T-helper 2 cell treated with Interferon-gamma antibody and Interleukin-4, amounts not matched to agents 100 ng/mL and 5 ng/mL, for 36 hours (primary cell): ENCODE results near the gene DOK5. TPM values are rescaled to one million over a fixed set of nuclear protein-coding genes. Genes with fewer than 3 reads are reported as not detected.

Source experiments
- intact Hi-C: fragments of 100-400 bp; cut with micrococcal nuclease; formaldehyde crosslinking; loops from one replicate; pipeline ENCODE4 v1.15.1; 2023
- total RNA-seq: library from RNA; stranded (reverse); gene quantifications from 2 replicates; pipeline ENCODE4 v1.2.3, GENCODE V29; 2022

Gene DOK5
- total RNA-seq, 1 donor from 2014 or later: 0.14 TPM

GRCh38 chr20:54512694-54513093 lies 37.3 kb downstream of the DOK5 start:
- intact Hi-C loops: no loop called here

DNA sequence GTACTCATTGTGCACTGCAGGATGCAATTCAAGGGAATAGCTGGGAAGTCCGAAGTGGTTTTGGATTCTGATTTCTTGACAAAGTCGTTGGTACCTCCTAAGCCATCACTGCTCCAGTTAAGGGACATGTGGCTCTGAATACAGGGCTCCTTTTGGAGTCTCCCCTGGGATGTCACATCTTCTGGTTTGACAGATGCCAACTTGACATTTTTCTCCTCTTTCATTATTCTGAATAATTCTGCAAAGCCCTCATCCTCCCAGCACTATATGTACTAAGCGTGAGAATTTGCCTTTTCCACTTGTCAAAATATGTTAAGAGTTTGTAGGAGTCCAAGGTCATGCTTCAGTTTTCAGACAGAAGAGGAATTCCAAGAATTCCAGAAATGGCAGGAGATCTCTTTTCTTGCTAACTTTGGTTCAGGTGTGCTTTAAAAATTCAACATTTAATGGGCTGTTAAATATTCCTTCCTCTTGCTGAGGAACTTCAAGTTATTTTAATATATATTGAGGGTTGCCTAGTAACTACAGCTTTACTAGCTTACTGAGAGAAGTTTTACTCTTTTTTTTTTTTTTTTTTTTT lies 38.7 kb downstream of the DOK5 start:
- intact Hi-C loops: no loop called here

DNA sequence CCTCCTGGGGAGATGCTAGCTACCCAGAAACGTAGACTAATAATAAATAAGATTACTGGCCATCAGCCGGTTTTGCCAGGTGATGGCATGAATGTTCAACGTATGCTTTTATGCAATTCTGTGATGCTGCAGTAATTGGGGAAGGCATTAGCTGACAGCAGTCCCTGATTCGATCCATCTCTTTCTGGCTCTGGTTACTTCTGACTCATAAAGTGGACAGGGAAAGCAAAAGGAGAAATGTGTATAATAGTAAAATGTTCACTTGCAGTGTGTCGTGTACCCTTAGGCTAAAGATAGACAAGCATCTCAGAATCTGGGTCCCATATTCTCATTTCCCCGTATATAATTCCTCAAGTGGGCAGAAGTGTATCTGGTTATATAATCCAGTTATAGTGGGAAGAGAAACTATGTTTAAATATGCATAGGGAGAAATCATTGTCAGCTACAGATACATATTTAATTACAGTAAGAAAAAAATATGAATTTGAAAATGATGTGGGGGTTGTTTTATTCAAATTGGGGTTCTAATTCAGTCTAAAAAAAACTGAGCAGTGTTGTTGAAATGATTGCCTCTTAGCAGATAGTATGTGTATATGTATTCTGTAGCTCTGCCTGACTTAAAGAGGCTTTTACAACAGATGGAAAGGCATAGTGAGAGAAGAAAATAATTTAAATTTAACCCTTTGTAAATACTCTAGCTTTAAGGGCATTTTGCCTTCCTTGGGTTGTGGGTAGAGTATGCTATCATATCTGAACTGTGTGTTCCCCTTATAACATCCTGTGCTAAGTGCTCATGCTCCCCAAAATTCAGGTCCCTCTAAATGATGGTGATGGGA lies 40.6 kb downstream of the DOK5 start:
- intact Hi-C loops: no loop called here

- intact Hi-C loops: no loop called here
These were observed 42.0 kb downstream of the DOK5 start for GRCh38 chr20:54517241-54517975.

DNA sequence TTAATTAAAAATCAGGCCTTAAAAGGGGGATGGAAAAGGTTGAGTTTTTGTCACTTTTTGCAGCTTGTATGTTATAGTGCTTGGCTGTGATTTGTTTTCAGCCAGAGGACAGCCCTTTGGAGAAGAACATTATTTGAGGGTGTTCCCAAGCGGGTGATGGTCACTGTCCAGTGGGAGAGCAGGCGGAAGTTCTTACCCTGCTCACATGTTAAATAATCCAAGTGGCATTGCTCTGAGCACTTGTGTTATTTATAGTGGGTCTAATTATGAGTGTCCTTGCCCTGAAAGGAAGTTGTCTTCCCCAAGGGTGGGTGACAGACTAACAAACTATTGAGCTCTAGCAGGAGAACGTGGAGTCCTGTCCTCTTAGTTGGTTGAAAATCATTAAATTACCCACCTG lies 49.5 kb downstream of the DOK5 start:
- intact Hi-C loops: no loop called here

GRCh38 chr20:54525916-54526590 lies 50.7 kb downstream of the DOK5 start:
- intact Hi-C loops: no loop called here

DNA sequence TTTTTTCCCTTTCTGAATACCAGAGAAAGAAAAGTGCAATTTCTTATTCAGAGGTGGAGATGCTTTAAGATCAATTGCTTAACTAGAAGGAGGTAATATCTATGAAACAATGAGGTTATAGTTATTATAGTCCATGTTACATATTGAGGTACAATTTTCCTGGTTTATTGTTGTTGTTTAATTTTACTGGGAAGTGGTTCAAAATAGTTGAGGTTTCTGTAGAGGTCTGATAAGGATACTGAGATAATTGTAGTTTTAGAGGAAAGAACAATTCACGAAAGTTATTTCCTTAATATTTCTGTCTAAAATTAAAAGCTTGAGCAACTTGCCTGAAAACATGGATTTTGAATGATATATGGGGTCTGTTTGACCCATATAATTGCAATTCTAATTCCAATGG lies 51.4 kb downstream of the DOK5 start:
- intact Hi-C loops: no loop called here

DNA sequence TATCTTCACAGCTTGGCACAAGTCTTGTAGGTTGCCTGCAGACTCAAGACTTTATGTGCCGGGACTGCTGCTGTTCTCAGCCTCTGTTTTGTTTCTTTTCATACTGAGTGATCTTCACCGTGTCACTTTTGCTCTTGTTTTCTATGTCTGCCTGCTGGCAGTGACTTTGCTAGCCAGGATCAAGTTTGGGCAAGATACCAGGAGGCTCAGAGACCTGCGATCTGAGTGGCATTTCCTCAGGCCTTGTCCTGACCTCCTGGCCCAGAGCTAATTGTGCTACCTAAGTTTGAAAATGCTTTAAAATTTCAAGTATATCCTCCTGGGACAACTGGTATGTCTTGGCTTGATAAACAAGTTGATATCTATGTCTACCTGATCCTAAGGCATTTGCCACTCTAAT lies 57.2 kb downstream of the DOK5 start:
- intact Hi-C loops: no loop called here

DNA sequence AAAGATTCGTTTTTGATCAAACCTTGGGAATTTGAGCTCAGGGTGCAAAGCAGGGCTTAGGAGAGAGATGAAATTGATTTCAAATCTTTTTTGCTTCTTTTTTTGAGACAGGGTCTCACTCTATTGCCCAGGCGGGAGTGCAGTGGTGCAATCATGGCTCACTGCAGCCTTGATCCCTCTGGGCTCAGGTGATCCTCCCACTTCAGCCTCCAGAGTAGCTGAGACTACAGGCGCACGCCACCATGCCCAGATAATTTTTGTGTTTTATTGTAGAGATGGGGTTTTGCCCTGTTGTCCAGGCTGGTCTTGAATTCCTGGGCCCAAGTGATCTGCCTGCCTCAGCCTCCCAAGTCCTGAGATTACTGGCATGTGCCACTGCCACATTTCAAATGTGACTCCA lies 58.7 kb downstream of the DOK5 start:
- intact Hi-C loops: no loop called here

- intact Hi-C loops: no loop called here
These were observed 59.6 kb downstream of the DOK5 start for GRCh38 chr20:54535033-54535432.

- intact Hi-C loops: no loop called here
These were observed 60.4 kb downstream of the DOK5 start for GRCh38 chr20:54535746-54536145.

DNA sequence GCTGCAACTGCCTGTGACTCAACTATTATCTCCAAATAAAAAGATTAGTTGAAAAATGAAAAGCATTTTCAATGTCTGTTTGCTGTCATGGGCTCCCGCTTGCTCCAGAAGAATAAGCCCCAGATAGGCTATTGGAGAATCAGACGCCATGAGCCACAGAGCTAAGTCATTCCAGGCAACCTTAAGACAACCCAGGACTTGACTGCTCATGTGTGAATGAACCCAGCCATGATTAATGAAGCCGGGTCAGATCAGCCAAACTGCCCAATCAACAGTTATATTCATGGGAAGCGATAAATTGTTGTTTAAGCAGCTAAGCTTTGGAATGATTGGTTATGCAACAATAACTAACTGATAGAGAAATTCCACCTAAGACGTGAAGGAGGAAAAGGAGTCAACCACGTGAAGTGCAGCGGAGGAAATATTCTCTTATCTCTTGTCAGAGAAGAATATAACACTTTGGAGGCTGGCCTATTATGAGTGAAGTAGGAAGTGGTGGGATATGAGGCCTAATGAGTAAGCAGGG lies 64.2 kb downstream of the DOK5 start:
- intact Hi-C loops: no loop called here

DNA sequence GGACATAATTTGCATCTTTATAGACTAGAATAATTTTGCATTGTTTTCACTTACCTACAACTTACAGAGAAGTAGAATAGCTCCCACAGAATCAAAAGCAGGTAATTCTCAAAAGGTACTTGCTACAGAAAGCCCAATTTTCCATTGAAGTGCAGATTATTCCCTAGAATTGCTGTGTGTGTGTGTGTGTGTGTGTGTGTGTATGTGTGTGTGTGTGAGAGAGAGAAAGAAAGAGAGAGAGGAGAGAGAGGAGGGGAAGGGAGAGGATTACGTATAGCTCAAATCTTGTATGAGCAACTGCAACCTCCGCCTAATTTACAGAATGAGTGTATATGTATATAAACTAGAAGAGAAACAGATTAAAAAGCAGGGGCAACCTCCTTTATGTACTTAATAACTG lies 68.0 kb downstream of the DOK5 start:
- intact Hi-C loops: no loop called here

GRCh38 chr20:54545676-54546358 lies 70.4 kb downstream of the DOK5 start:
- intact Hi-C loops: no loop called here

DNA sequence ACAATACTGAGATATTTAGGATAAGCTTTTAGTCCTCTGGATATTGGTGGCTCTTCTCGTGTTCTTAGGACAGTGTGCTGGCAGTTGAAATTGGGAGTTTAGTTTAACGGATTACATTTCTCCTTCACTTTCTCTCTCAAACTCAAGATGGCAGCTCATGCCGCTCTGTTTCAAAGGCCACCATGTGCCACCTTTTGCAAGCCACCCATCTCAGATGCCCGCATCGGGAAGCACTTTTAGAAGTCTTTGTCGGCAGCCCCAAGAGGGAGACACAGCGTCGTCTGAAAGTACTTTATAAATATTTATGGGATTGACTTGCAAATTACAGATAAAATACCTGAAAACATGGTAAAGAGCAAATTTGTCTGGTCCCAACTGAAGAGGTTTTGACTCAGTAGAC lies 73.5 kb downstream of the DOK5 start:
- intact Hi-C loops: no loop called here

DNA sequence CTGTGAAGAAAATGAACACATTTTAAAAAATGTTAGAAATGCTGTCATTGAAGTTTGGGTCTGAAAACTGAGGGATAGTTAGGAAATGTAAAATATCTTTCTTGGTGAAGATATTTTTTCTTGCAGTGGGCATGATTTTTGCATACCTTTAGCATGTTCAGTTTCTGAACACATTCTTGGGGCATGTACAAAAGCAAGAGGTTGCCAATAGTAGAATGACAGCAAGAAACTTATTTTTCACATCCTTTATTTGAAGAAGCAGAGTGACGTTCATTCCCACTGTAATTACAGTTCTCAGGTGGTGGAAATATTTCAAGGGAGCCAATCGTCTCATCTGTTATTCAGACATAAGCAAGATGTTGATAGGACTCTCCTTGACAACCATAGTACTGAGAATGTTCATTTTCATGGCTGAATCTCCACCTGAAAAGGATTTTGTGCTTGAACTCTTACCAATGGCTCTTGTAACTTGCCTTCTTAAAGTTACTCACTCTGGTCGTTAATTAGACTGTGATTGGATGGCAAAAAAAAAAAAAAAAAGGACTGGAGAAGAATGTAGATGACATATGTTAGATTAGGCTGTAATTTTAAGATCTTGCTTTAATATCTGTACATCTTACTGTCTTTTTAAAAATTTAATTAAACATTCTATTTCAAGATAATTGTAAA lies 74.4 kb downstream of the DOK5 start:
- intact Hi-C loops: no loop called here

- intact Hi-C loops: no loop called here
These were observed 75.5 kb downstream of the DOK5 start for GRCh38 chr20:54550776-54551396.

- intact Hi-C loops: no loop called here
These were observed 78.6 kb downstream of the DOK5 start for GRCh38 chr20:54554006-54554405.

DNA sequence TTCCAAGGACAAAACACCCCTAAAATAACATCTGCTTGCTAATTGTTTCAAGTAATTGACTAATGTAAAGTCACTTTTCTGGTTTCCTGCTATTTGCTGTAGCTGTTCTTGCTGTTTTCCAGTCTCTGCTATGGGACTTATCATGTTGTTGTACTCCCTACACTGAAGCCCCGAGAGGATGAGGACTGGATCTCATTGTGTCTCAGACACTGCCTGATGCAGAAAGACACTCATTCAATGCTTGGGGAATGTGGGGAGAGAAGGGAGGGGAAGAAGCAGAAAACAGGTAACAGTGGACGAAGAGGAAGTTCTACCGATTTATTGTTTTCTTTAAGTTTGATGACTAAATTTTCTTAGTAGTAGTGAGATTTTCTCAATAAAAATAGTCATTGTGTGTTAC lies 79.8 kb downstream of the DOK5 start:
- intact Hi-C loops: no loop called here

- intact Hi-C loops: no loop called here
These were observed 81.0 kb downstream of the DOK5 start for GRCh38 chr20:54556406-54556805.
